ENCODE results near the gene CBY2.

The CBY2 gene

GRCh38 chr13:45704211-45704739, 2.2 kb downstream of the CBY2 start:
- DNase-seq = no peak

GRCh38 chr13:45704854-45705695, 3.0 kb downstream of the CBY2 start:
- no peak for DNase-seq

DNA sequence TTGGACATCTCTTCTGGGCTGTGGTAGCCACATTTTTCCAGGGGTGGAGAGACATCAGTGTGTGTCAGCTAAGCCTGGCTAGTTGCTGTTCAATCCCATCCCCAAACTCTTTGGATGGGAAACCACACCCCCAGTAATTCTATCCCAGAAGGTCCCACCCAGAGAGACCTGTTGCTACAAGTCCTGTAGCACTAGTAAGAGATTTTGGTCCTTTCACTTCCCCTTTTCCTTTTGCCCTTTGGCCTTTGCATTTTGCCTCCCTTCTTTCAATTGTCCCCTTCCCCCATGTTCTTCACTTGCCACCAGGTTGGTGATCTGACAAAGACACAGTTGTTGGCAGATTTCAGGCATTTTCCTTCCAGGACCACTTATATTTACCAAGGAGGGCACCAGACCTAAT, 3.8 kb downstream of the CBY2 start:
- DNase-seq = no peak

DNA sequence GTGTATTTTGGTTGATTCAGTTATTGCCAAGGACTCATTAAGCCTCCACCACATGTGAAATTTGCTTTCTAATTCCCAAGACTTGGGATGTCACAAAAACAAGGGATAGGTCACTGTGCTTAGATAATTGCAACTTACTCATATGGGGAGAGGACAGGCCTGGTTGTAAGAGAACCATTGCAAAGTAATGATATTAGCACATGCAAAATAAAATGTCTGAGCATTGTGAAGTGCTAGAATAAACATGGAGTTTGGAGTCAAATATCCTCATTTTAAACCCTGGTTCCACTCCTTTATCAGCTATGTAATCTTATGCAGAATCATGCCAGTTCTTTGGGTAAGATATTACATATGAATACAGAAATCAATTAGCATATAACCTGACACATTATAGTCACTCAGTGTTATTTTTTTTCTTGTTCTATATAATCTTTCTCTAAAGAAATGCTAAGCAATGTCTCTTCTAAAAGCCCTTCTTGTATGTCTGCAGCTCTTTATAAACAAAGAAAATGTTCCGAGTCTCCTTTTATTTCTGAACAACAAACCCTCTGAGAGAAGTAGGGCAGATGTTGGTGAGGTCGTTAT, 5.5 kb downstream of the CBY2 start:
- DNase-seq = no peak

DNA sequence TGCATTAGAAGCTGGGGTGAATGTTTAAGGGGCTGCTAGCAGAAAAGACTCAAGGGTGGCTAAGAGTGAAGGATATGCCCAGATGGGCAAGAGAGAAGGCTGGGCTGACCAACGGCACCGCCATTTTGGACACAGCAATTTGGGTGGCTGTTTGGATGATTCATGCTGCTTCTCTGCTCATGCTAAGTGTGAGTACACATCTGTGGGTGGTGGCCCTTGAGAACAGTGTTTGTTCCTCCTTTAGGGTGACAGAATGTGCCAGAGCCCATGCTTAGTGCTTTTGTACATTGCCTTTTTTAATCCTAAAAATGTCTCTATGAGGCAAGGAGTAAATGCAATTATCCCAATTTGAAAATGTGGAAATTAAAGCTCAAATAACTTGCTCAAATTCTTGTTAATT, 9.8 kb downstream of the CBY2 start:
- DNase-seq = no peak

DNA sequence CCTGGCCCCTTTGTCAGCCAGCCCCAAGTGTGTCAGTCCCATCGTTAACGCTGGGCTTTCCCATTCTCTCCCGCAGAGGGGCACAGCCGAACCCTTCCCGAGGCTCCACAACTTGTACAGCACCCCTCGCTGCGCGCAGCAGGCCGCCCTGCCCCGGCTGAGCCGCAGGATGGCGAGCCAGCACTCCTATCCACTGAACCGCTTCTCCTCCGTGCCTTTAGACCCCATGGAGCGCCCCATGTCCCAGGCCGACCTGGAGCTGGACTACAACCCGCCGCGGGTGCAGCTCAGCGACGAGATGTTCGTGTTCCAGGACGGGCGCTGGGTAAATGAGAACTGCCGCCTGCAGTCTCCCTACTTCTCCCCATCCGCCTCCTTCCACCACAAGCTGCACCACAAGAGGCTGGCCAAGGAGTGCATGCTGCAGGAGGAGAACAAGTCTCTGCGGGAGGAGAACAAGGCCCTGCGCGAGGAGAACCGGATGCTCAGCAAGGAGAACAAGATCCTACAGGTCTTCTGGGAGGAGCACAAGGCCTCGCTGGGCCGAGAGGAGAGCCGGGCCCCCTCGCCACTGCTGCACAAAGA, 11.1 kb downstream of the CBY2 start:
- DNase-seq = no peak

- DNase-seq = no peak
Measured at GRCh38 chr13:45713721-45714120, 11.6 kb downstream of the CBY2 start.

DNA sequence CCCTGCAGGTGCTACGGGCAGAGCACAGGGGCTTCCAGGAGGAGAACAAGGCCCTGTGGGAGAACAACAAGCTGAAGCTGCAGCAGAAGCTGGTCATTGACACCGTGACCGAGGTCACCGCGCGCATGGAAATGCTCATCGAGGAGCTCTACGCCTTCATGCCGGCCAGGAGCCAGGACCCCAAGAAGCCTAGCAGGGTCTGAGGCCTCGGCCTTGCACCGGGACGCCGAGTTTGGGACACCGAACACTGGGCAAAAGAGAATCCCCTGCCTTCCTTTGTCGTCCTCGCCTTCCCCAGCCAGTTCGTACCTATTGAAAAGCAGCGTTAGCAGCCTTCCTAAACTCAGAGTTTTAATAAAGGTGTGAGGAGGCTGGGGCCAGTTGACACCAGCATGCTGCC, 12.1 kb downstream of the CBY2 start:
- no peak for DNase-seq

DNA sequence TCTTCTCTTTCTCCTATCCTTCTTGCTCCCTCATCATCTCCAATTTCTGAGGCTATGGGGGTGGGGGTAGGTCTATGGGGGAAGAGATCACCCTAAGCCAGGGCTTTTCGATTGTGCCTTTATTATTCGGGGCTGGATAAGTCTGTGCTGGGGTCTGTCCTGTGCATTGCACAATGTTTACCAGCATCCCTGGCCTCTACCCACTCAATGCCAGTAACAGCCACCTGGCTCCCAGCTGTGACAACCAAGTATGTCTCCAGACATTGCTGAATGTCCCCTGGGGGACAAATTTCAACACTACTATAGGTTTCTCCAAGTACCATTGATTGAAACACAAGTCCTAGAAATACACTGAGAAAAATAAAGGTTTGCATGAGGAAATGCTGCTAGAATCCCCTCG, 13.2 kb downstream of the CBY2 start:
- DNase-seq = no peak

DNA sequence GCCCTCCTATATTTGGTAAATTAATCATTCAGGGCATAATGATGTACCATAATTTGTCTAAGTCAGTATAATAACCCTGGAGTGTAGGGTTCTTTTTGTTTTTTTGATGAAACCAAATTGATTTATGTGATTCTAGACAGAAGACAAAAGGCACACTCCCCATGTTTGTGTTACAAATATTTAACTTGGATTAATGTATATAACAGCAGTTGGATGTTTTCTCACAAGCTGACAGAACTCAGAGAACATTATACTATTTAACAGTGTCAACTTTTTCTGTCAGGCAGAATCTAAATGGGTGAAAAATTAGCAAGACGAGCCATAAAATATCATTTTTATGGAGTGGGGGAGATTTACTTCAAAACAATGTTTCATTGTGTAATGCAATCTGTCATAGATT, 15.2 kb downstream of the CBY2 start:
- DNase-seq = no peak

GRCh38 chr13:45718063-45718462, 15.9 kb downstream of the CBY2 start:
- DNase-seq = no peak

GRCh38 chr13:45718992-45719391, 16.9 kb downstream of the CBY2 start:
- DNase-seq = no peak

GRCh38 chr13:45721203-45721731, 19.1 kb downstream of the CBY2 start:
- DNase-seq = no peak

GRCh38 chr13:45723798-45724197, 21.7 kb downstream of the CBY2 start:
- DNase-seq = no peak

DNA sequence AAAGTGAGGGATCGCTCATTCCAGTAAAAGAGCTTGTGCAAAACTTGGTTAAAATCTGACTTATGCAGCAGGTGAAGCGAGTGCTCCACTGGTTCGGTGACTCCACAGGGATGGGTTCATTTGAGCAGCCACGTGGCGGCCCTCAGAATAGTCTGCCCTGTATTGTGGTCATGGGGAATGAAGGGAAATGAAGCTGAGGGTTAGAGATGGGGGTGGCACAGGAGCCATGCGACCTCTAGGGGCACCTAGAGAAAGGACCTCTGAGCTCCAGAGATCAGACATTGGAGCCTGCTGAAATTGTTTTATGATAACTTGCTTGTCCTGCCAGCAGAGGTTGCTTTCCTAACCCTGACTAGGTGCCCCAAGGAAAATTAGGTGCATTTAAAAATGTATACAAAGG, 26.6 kb downstream of the CBY2 start:
- no peak for DNase-seq

DNA sequence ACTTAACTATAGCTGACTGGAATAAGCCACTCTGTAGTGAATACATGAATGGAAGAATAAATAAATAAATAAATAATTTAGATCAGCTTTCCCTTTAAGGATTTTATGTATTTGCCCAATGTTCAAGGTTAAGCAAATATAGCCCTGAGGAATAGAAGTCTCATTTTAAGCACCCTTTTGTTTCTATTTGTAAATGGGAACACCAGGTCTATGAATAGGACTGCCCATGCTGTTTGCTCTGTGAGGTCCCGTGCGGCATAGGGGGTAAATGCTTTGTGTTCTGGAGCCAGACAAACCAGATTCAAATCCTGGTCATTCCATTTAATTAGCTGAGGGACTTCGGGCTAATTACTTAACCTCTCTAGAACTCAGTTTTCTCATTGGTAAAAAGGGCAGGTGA, 29.3 kb downstream of the CBY2 start:
- no peak for DNase-seq

DNA sequence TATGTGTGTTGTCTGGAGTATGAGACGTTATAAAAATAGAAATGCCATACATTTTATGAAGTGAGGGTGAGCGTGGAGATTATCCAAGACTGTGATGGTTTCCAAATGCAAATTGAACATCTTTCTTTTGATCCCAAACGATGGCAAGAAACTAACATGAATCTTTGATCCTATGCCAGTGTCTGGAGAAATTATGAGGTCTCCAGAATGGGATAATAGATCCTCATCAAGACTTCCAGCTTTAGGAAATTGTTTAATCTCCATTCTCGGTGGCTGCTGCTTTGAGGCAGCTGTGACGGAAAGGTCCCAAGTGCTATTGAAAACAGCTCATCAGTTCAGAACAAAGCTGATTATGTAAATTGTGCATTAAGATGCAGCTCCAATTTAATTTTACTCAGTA, 30.8 kb downstream of the CBY2 start:
- no peak for DNase-seq

GRCh38 chr13:45733361-45733760, 31.2 kb downstream of the CBY2 start:
- DNase-seq = no peak

DNA sequence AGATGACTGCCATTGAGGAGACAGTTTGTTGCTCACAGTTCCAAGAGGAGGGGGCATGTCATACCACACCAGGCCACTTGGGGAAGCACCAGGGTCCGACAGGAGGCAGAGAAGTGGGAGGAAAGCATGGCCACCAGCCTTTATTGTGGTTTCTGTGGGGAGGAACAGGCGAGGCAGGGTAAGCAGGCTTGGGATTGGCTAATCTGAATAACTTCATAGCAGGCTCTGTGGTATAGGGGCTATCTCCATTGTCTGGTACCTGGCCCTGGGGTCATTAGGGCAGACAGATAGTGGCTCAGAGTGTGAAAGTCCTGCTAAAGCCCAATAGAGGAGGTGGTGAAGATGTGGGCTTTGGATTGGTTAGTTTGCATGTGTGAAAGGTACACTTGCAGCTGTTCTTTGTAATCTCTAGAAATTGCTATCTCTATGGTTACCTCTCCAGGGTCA, 35.5 kb downstream of the CBY2 start:
- no peak for DNase-seq

- DNase-seq = no peak
Measured at GRCh38 chr13:45742985-45743384, 40.9 kb downstream of the CBY2 start.

GRCh38 chr13:45744979-45745378, 42.9 kb downstream of the CBY2 start:
- no peak for DNase-seq

- DNase-seq = no peak
Measured at GRCh38 chr13:45747071-45747470, 45.0 kb downstream of the CBY2 start.

DNA sequence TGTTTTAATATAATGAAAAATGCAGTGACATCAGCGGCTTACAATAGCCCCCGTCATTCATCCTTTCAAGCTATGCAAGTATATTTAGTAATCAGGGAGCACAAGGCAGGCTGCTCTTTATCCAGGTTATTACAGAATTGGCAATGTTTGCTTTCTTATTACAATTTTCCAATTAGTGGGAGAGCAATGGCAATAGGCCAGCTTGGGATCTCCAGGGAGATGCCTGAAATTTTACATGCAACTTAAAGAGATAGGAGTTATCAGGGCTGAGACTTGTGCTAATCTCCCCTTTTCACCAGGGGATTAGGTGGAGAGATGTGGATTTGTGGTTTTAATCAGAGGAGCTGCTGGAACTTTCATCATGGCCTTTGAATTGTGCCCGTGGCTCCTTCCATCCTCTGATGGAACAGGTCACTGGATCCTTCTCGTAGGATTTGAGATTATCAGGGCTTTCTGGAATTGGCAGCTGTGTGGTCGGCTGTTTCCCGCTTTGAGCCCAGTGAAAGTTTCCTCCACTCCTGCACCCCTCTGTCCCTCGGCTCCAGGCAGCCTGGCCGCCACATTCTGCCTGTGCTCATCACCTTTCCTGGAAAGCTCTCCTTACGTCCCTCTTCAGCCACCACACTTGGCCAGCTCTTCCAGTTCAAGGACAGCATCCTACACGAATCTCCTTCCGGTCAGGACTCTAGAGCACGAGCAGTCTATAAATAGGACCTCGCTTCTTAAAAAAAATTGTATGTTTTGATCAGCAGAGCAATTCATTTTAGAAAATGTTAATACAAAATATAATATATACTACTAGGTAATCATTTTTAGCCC, 47.0 kb downstream of the CBY2 start:
- no peak for DNase-seq

Measured in NCI-H2107 (cell line).